ENCODE data around the gene KAZN. TPM values are rescaled to one million over a fixed set of nuclear protein-coding genes. Genes with fewer than 3 reads are reported as not detected.

KAZN gene
- total and polyA plus RNA-seq, 4 donors: 17.8 to 54.0 (median 38.4) TPM

- Histone ChIP-seq H3K9me3 (ENCODE audit: control insufficient read depth, insufficient read depth, low read length) (peaks cover 8% of the 10 kb centered on the region), H3K36me3 (ENCODE audit: control insufficient read depth, insufficient read depth, low read length) (no peaks in the 10 kb centered on the region), H3K27ac (ENCODE audit: low read depth, low read length) (no peak overlapping the region), H3K4me1 (ENCODE audit: control insufficient read depth, insufficient read depth, low read length) (no peaks in the 10 kb centered on the region), H3K4me3 (ENCODE audit: low read depth, low read length) (no peak overlapping the region), H3K27me3 (ENCODE audit: control insufficient read depth, insufficient read depth, low read length) (no peaks in the 10 kb centered on the region)
- 100% methylated on average over 2 of the region's 2 CpGs for WGBS (ENCODE audit: insufficient coverage)
- DNase-seq (ENCODE audit: low read depth in 4 of 6, low spot score in 6 of 6): no peak
Observed at GRCh38 chr1:14841456-14841855, 243.0 kb downstream of the KAZN start.

DNA sequence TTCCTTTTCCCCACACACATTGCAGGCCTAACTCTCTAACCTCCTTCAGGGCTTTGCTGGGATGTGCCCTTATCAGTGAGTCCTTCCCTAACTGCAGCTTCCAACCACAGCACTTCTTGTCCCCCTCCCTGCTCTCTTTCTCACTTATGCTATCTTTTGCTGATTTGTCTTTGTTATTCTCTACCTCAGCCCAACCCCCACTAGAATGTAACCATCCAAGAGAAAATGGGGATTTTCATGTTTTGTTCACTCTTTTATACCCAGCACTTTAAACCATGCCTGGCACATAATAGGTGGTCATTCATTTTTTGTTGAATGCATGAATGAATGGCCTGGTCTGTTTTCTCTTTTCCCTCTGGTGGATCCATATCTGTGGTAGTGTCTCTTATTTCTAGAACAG lies 243.5 kb downstream of the KAZN start:
- Histone ChIP-seq H3K36me3 (ENCODE audit: control insufficient read depth, insufficient read depth, low read length) (no peaks in the 10 kb centered on the region), H3K4me3 (ENCODE audit: low read depth, low read length) (no peak overlapping the region), H3K4me1 (ENCODE audit: control insufficient read depth, insufficient read depth, low read length) (peaks cover 4% of the 10 kb centered on the region), H3K27ac (ENCODE audit: low read depth, low read length) (no peak overlapping the region), H3K9me3 (ENCODE audit: control insufficient read depth, insufficient read depth, low read length) (peaks cover 8% of the 10 kb centered on the region), H3K27me3 (ENCODE audit: control insufficient read depth, insufficient read depth, low read length) (no peaks in the 10 kb centered on the region)
- DNase-seq (ENCODE audit: low read depth in 4 of 6, low spot score in 6 of 6): no peak

DNA sequence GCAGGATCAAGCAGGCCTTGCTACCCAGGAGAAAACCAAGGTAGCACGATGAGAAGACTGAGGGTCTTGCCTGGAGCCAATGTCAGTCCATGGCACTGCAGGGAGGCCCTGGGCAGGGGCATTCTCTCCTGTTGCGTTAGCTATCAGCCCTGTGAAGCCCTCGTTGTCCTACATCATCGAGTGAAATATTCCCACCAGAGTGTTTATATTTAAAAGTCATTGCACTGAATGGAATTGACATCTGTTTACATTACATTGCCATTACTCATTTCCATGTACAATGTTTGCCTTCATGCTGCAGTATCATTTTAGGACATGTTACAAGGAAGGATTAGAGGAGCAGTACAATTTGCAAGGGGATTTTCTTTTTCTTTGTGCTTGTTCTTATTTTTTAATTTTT lies 243.9 kb downstream of the KAZN start:
- WGBS (ENCODE audit: insufficient coverage): 86% methylated on average over 1 of the region's 4 CpGs
- no peaks in the 10 kb centered on the region for H3K36me3 ChIP-seq (ENCODE audit: control insufficient read depth, insufficient read depth, low read length)
- peaks cover 7% of the 10 kb centered on the region for H3K4me1 ChIP-seq (ENCODE audit: control insufficient read depth, insufficient read depth, low read length)
- DNase-seq (ENCODE audit: low read depth in 4 of 6, low spot score in 6 of 6): no peak
- no peaks in the 10 kb centered on the region for H3K27me3 ChIP-seq (ENCODE audit: control insufficient read depth, insufficient read depth, low read length)
- H3K9me3 ChIP-seq (ENCODE audit: control insufficient read depth, insufficient read depth, low read length): peaks cover 8% of the 10 kb centered on the region
- H3K4me3 ChIP-seq (ENCODE audit: low read depth, low read length): no peak overlapping the region
- H3K27ac ChIP-seq (ENCODE audit: low read depth, low read length): no peak overlapping the region

- Histone ChIP-seq H3K4me1 (ENCODE audit: control insufficient read depth, insufficient read depth, low read length) (peaks cover 10% of the 10 kb centered on the region), H3K27me3 (ENCODE audit: control insufficient read depth, insufficient read depth, low read length) (no peaks in the 10 kb centered on the region), H3K36me3 (ENCODE audit: control insufficient read depth, insufficient read depth, low read length) (no peaks in the 10 kb centered on the region), H3K27ac (ENCODE audit: low read depth, low read length) (no peak overlapping the region), H3K4me3 (ENCODE audit: low read depth, low read length) (no peak overlapping the region), H3K9me3 (ENCODE audit: control insufficient read depth, insufficient read depth, low read length) (peaks cover 8% of the 10 kb centered on the region)
- DNase-seq (ENCODE audit: low read depth in 4 of 6, low spot score in 6 of 6): no peak
- no CpG with 5 or more reads among the region's 2 CpGs for WGBS (ENCODE audit: insufficient coverage)
Observed at GRCh38 chr1:14842891-14843290, 244.4 kb downstream of the KAZN start.

DNA sequence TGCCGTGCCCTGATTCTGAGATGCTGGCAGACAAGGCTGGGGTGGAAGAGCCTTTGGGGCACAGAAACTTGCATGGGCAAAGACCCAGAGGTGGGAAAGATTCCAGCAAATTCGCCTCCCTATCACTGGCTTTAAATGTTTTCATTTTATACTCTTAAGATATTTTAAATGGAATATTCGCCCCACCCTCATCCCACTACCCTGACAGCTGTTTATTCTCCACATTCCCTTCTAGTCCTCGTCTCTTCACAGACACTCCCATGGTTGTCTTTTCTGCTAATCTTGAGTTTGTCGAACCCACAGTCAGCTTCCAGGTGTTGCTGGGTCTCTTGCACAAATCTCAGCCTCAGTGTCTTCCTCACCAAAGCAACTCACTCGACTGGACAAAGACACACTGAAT lies 245.0 kb downstream of the KAZN start:
- peaks cover 8% of the 10 kb centered on the region for H3K9me3 ChIP-seq (ENCODE audit: control insufficient read depth, insufficient read depth, low read length)
- no peak for DNase-seq (ENCODE audit: low read depth in 4 of 6, low spot score in 6 of 6)
- no peaks in the 10 kb centered on the region for H3K27me3 ChIP-seq (ENCODE audit: control insufficient read depth, insufficient read depth, low read length)
- no peak overlapping the region for H3K27ac ChIP-seq (ENCODE audit: low read depth, low read length)
- 92% methylated on average over 3 of the region's 6 CpGs for WGBS (ENCODE audit: insufficient coverage)
- H3K36me3 ChIP-seq (ENCODE audit: control insufficient read depth, insufficient read depth, low read length): no peaks in the 10 kb centered on the region
- H3K4me1 ChIP-seq (ENCODE audit: control insufficient read depth, insufficient read depth, low read length): peaks cover 13% of the 10 kb centered on the region
- no peak overlapping the region for H3K4me3 ChIP-seq (ENCODE audit: low read depth, low read length)

DNA sequence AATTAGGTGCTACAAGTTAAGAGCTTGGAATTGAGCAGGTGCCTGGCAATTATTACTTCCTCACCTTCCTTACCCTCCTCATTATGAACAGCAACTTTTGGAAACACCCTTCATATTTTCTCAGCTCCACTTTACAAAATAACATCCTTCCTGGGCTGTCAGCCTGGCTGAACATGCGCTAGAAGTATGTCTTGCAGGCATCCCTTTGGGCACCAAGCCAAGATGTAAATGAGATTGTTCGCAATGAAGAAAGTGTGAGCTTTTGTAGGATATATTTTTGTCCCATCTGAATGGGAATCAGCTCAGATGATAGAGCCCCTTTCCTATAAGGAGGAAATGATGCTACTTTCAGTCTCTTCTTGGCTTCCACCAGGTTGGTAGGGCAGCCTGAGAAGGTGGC lies 245.9 kb downstream of the KAZN start:
- DNase-seq (ENCODE audit: low read depth in 4 of 6, low spot score in 6 of 6): peak in 2 of 6 donors; percentile 38 to 78
- H3K36me3 ChIP-seq (ENCODE audit: control insufficient read depth, insufficient read depth, low read length): no peaks in the 10 kb centered on the region
- H3K27ac ChIP-seq (ENCODE audit: low read depth, low read length): no peak overlapping the region
- H3K9me3 ChIP-seq (ENCODE audit: control insufficient read depth, insufficient read depth, low read length): peaks cover 8% of the 10 kb centered on the region
- H3K4me1 ChIP-seq (ENCODE audit: control insufficient read depth, insufficient read depth, low read length): peaks cover 19% of the 10 kb centered on the region
- H3K4me3 ChIP-seq (ENCODE audit: low read depth, low read length): no peak overlapping the region
- no peaks in the 10 kb centered on the region for H3K27me3 ChIP-seq (ENCODE audit: control insufficient read depth, insufficient read depth, low read length)
- WGBS (ENCODE audit: insufficient coverage): 63% methylated on average over 2 of the region's 2 CpGs

GRCh38 chr1:14844923-14845617 lies 246.6 kb downstream of the KAZN start:
- Histone ChIP-seq H3K4me3 (ENCODE audit: low read depth, low read length) (no peak overlapping the region), H3K36me3 (ENCODE audit: control insufficient read depth, insufficient read depth, low read length) (no peaks in the 10 kb centered on the region), H3K9me3 (ENCODE audit: control insufficient read depth, insufficient read depth, low read length) (peaks cover 8% of the 10 kb centered on the region), H3K27me3 (ENCODE audit: control insufficient read depth, insufficient read depth, low read length) (no peaks in the 10 kb centered on the region), H3K27ac (ENCODE audit: low read depth, low read length) (no peak overlapping the region), H3K4me1 (ENCODE audit: control insufficient read depth, insufficient read depth, low read length) (peaks cover 19% of the 10 kb centered on the region)
- WGBS (ENCODE audit: insufficient coverage): 100% methylated on average over 2 of the region's 2 CpGs
- no peak for DNase-seq (ENCODE audit: low read depth in 4 of 6, low spot score in 6 of 6)

- Histone ChIP-seq H3K9me3 (ENCODE audit: control insufficient read depth, insufficient read depth, low read length) (peaks cover 8% of the 10 kb centered on the region), H3K36me3 (ENCODE audit: control insufficient read depth, insufficient read depth, low read length) (no peaks in the 10 kb centered on the region), H3K27me3 (ENCODE audit: control insufficient read depth, insufficient read depth, low read length) (no peaks in the 10 kb centered on the region), H3K4me3 (ENCODE audit: low read depth, low read length) (no peak overlapping the region), H3K27ac (ENCODE audit: low read depth, low read length) (no peak overlapping the region), H3K4me1 (ENCODE audit: control insufficient read depth, insufficient read depth, low read length) (peaks cover 19% of the 10 kb centered on the region)
- 65% methylated on average over 5 of the region's 5 CpGs for WGBS (ENCODE audit: insufficient coverage)
- no peak for DNase-seq (ENCODE audit: low read depth in 4 of 6, low spot score in 6 of 6)
Observed at GRCh38 chr1:14845851-14846250, 247.4 kb downstream of the KAZN start.

DNA sequence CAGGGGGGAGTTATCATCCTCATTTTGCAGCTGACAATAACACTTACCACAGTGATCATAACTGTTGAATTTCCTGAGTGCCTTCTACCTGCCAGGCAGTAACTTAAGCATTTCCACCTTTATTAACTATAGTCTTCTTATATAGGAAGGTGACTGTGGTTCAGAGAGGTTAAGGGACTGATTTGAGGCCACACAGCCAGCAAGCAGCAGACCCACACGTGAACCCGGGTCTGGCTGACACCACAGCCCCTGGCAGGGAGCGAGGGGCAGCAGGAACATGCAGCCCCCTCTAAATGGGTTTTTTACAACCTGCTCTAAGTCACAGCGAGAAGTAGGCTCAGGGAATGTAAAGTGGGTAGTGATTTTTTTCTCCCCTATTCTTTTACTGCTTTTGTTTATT lies 248.2 kb downstream of the KAZN start:
- WGBS (ENCODE audit: insufficient coverage): no CpG with 5 or more reads among the region's 4 CpGs

GRCh38 chr1:14848203-14848602 lies 249.7 kb downstream of the KAZN start:
- Histone ChIP-seq H3K27me3 (ENCODE audit: control insufficient read depth, insufficient read depth, low read length) (no peaks in the 10 kb centered on the region), H3K27ac (ENCODE audit: low read depth, low read length) (no peak overlapping the region), H3K4me1 (ENCODE audit: control insufficient read depth, insufficient read depth, low read length) (peaks cover 22% of the 10 kb centered on the region), H3K9me3 (ENCODE audit: control insufficient read depth, insufficient read depth, low read length) (no peaks in the 10 kb centered on the region), H3K36me3 (ENCODE audit: control insufficient read depth, insufficient read depth, low read length) (no peaks in the 10 kb centered on the region), H3K4me3 (ENCODE audit: low read depth, low read length) (no peak overlapping the region)
- WGBS (ENCODE audit: insufficient coverage): 50% methylated on average over 2 of the region's 6 CpGs
- no peak for DNase-seq (ENCODE audit: low read depth in 4 of 6, low spot score in 6 of 6)

More for the DNA sequence above, 248.2 kb downstream of the KAZN start:
- Histone ChIP-seq H3K36me3 (ENCODE audit: control insufficient read depth, insufficient read depth, low read length) (no peaks in the 10 kb centered on the region), H3K4me1 (ENCODE audit: control insufficient read depth, insufficient read depth, low read length) (peaks cover 21% of the 10 kb centered on the region), H3K4me3 (ENCODE audit: low read depth, low read length) (no peak overlapping the region), H3K27me3 (ENCODE audit: control insufficient read depth, insufficient read depth, low read length) (no peaks in the 10 kb centered on the region), H3K9me3 (ENCODE audit: control insufficient read depth, insufficient read depth, low read length) (peaks cover 6% of the 10 kb centered on the region), H3K27ac (ENCODE audit: low read depth, low read length) (no peak overlapping the region)
- no peak for DNase-seq (ENCODE audit: low read depth in 4 of 6, low spot score in 6 of 6)

Measured in spinal cord (tissue), 10 donors.